Fibroblast of mammary gland (primary cell): ENCODE data around the gene OXNAD1.

Experiments used
- DNase-seq: peaks from one replicate; pipeline ENCODE4 v3.0.0-alpha.2; 2010; ENCODE audit warnings: low read depth
- H3K4me3 ChIP-seq: 2 replicates; pipeline ENCODE4 v1.5.1; 2011; ENCODE audit warnings: low read depth, mild to moderate bottlenecking, low read length, moderate library complexity; ENCODE audit not compliant: control insufficient read depth
- CTCF ChIP-seq: conservative IDR thresholded peaks from 2 replicates; pipeline ENCODE4 v1.5.1; 2011; ENCODE audit warnings: low read depth, low read length, inconsistent platforms; ENCODE audit not compliant: control insufficient read depth, insufficient read depth

Gene OXNAD1, protein sequence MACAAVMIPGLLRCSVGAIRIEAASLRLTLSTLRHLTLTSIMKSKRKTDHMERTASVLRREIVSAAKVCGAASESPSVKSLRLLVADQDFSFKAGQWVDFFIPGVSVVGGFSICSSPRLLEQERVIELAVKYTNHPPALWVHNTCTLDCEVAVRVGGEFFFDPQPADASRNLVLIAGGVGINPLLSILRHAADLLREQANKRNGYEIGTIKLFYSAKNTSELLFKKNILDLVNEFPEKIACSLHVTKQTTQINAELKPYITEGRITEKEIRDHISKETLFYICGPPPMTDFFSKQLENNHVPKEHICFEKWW

GRCh38 chr3:16264708-16265454 lies at the start of gene OXNAD1, which contains the start of gene DPH3:
Gene OXNAD1 (plus strand): TSS chr3:16265212. CDS start chr3:16270953, 5,741 bp downstream.
Gene DPH3 (minus strand): TSS chr3:16264943. CDS start chr3:16264876, 67 bp downstream.
- no peak for TF ChIP-seq CTCF
- peak within 1 kb of the TSS; percentile 96 for H3K4me3 ChIP-seq
- DNase-seq: peak; percentile 100

GRCh38 chr3:16216373-16216935 lies 48.6 kb upstream of the OXNAD1 start:
- H3K4me3 ChIP-seq: no peak overlapping the region
- no peak for TF ChIP-seq CTCF
- no peak for DNase-seq

DNA sequence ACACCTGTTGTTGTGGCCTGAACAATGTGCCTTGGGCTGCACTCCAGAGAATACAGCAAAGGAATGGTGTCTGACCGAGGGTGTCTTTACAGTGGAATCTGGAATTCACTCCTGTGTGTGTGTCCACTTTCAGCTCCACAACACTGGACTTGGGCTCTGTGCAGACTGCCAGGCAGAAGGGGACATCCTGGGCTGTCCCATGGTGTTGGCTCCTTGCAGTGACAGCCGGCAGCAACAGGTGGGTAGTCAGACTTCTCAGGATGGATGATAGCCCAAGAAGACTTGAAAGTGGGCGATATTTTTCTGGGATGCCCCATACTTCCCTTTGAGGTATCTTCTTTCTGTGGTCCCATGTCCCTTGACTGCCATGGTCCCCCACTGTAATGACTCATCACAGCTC lies 45.2 kb upstream of the OXNAD1 start:
- no peak for TF ChIP-seq CTCF
- no peak for DNase-seq
- H3K4me3 ChIP-seq: no peak overlapping the region

- H3K4me3 ChIP-seq: no peak overlapping the region
- DNase-seq: no peak
- no peak for TF ChIP-seq CTCF
Observed at GRCh38 chr3:16221990-16222389, 43.0 kb upstream of the OXNAD1 start.

DNA sequence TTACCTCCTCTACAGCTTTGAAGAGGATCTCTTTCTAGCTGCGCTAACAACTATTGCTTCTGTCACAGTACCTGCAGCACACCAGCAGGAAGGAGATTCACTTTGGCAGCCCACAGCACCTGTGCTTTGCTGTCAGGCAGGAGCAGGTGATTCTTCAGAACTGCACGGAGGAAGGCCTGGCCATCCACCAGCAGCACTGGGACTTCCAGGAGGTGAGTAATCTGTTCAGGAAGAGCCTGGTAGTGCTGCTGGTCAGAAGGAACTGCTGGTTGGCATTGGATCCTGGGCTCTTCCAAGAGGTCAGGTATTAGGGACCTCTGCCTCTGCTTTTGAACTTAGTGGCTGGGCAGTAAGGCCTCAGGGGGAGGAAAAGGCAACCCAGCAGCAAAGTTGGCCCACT lies 42.5 kb upstream of the OXNAD1 start:
- no peak for TF ChIP-seq CTCF
- DNase-seq: no peak
- H3K4me3 ChIP-seq: no peak overlapping the region

GRCh38 chr3:16224325-16224724 lies 40.7 kb upstream of the OXNAD1 start:
- H3K4me3 ChIP-seq: no peak overlapping the region
- TF ChIP-seq CTCF: no peak
- DNase-seq: no peak
